ENCODE results near the gene GUCA1C.
A peak's percentile ranks its signal among the peaks of the same experiment; 100 is the strongest.

Gene GUCA1C

DNA sequence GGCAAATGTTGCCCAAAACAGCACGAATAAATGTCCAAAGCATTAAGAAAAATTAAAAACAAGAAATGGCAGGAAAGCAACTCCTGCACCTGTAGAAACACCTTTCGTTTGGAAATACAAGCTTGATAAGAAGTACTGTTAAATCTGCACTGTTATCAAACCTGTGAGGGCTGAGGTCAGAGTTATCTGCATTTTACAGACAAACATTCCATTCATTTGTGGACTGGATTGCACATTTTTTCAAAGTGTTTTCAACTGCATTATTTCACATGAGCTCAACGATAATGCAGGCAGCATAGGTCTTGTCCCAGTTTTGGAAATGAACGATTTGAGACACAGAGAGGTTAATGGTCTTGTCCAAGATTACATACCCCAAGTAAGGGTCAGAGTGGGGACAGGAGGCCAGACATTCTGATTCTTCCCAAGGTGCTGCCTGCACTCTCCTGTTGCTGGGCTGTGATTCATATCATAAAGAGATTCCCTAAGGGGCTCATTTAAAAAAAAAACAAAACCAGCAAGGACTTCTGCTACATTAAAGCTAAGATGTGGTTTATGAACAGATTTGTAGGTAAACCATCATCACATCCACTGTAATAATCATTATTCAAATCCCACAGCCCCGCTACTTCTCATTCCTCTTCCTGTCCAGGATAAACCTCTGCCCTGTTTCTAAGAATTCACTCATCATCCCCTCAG is 13.0 kb downstream of the GUCA1C start:
- no peak for FAIRE-seq
- no peak for DNase-seq (ENCODE audit: insufficient read length, low spot score)

DNA sequence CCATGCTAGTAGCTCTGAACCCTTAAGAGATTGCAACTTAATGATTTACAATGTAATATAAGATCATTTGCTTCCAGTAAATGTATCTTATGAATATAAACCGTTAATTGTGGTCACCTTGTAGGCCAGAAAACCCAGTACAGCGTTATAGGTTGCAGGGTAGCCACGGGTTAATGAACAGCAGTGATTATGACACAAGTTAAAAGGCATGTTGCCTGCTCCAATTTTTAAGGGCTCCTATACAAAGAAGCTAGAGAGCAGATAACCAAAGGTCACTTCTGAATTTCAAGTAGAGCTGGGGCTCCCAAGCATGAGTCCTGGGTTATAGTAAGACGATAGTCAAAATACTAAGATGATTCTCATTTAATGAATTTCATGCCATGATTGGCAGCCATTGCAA is 13.5 kb downstream of the GUCA1C start:
- no peak for TF ChIP-seq POLR2A (IDR thresholded peaks at IDR 0.05; ENCODE audit: low read depth, low read length)
- no peak for FAIRE-seq
- no peak for DNase-seq (ENCODE audit: insufficient read length, low spot score)

More for the DNA sequence above, 13.0 kb downstream of the GUCA1C start:
- no peak for TF ChIP-seq POLR2A (IDR thresholded peaks at IDR 0.05; ENCODE audit: low read depth, low read length)

DNA sequence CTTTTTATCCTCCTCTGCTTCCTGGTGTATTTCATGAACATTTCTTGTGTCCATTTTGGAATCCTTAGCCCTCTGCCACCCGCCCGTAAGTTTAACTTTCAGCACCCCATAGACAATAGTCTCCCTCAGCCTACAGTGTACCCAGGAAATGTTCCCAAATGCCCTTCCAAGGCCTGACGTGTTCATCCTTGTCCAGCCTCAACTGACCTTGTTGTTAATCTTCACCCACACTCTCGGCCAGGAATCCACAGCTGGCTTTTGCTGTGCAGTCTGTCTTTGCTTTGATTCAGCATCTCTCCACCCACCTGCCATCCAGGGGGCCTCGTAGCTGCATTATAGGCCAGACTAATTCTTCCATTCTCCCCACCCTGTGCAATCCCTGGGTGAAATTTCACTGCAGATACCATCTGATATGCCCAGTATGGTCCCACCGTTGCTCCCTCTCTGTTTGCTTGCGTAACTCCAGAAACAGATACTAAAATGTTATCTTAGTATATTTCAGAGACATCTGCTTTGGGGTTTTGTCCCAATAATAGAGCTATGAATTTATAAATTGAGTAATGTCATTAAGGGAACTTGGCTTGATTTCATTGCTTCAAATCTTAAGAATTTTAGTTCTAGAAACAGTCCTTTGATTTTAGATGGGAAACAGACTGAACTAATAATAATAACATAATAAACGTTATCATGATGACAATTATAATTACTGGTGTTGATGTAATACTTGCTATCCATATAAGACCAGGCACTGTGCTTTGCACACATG is 16.6 kb downstream of the GUCA1C start:
- TF ChIP-seq POLR2A (IDR thresholded peaks at IDR 0.05; ENCODE audit: low read depth, low read length) = no peak
- DNase-seq (ENCODE audit: insufficient read length, low spot score) = no peak
- FAIRE-seq = no peak

DNA sequence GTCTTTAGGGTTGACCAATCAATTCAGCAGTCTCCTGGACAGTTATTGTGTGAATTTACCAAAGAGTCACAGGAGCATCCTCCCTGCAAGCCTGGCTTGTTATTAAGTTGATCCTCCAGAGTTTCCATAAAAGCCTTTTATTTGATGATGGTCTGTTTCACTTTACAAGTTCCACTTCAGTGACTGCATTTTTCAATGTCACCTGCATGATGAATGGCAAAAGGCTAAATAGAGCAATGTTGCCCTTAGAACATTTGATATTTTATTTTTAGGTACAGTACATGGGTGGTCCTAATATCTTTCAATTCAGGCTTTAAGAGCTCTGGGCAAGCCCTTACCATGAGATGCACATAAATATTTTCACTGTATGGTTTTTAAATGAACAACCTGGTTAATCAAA is 22.6 kb downstream of the GUCA1C start:
- FAIRE-seq (no peak), DNase-seq (ENCODE audit: insufficient read length, low spot score) (no peak)
- no peak for TF ChIP-seq POLR2A (IDR thresholded peaks at IDR 0.05; ENCODE audit: low read depth, low read length)

DNA sequence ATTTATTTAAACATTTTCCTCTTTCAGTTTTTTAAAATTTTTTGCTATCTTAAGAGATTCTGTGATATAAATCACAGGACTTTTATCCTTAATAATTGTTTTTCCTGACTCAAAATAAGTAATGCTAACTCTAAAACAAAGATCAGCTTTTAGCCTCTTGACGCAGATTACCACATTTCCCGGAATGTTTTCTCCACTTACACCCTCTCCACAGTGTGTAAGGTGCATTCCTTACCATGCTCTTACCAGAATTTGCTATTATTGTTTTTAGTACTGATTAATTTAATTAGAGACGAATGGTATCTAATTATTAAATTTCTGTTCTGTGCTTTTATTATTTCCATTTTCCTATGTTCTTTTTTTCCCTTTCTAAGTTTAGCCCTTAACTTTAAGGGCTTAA is 34.8 kb downstream of the GUCA1C start:
- FAIRE-seq (no peak), DNase-seq (ENCODE audit: insufficient read length, low spot score) (no peak)
- TF ChIP-seq POLR2A (IDR thresholded peaks at IDR 0.05; ENCODE audit: low read depth, low read length) = no peak

DNA sequence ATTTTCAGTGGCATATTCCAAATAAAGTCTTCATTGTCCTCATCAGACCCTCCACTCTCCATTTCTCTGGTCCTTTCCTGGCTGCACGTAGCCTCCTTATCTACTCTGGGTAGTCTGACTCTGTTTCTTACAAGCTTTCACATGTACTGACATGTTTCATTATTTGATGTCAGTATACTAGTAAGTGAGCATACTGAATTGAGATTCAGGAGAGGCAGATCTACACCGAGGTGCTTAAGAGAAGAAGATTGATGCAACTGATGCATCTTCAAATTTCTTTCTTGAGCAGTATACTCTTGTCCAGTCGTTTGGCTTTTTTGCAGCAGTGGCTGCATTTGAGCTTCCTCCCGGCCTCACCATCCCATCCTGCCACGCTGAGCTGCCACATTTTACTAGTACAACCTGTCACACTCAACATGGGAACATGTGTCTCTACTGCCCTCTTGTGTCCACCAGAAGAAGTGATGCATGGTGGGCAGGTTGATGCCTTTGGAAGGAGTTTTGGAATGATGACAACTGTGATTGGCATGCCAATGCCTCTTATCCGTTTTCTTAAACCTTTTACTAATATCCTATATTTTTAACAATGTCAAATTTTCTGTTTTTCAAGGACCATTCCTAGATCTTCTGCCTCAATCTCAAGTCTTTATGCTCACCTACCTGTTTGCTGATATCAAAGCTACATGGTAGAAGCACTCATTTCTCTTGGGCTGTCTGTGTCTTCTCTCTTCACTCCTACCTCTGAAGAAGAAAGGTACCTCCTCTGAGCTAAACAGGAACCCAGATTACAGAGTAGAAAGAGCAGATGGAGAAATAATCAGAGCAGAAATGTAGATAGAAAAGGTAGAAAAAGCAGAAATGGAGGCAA is 38.7 kb downstream of the GUCA1C start:
- FAIRE-seq = peak; percentile 92
- peak; percentile 49 for DNase-seq (ENCODE audit: insufficient read length, low spot score)
- TF ChIP-seq POLR2A (IDR thresholded peaks at IDR 0.05; ENCODE audit: low read depth, low read length) = no peak

DNA sequence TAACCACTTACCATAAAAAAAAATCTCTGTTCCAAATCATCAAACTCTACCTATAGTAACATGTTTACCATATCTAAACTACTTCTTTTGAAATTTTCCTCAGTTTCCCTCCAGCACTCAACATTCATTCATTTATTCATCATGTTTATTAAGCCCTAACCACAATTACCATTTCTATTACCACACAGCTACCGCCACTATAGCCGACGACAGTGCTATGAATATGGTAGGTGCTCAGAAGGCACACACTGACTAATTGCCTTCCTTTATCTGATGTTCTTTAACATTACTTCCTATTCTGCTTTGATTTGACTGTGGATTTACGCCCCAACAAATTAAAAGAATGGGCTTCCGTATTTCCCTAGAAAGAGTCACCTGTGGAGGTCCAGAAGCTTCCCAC is 43.9 kb downstream of the GUCA1C start:
- DNase-seq (ENCODE audit: insufficient read length, low spot score) (no peak), FAIRE-seq (no peak)
- TF ChIP-seq POLR2A (IDR thresholded peaks at IDR 0.05; ENCODE audit: low read depth, low read length) = no peak

DNA sequence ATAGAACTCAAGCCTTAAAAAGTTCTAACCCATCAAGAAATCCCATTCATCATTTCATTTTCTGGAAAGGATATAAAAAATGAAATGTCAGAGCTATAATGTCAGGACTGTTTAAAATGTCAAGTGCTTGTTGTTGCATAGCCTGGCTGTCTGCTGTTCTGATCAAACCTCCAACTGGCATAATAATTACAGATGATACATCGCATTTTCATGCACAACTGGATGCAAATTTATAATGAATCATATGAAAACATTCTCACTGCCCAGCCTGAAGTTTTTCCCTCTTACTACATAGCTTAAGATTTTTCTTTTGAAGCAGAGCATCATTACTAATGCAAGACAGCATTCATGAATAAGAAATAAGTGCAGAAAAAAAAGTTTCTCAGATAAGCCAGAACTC is 46.5 kb downstream of the GUCA1C start:
- FAIRE-seq (no peak), DNase-seq (ENCODE audit: insufficient read length, low spot score) (no peak)
- TF ChIP-seq POLR2A (IDR thresholded peaks at IDR 0.05; ENCODE audit: low read depth, low read length) = no peak

DNA sequence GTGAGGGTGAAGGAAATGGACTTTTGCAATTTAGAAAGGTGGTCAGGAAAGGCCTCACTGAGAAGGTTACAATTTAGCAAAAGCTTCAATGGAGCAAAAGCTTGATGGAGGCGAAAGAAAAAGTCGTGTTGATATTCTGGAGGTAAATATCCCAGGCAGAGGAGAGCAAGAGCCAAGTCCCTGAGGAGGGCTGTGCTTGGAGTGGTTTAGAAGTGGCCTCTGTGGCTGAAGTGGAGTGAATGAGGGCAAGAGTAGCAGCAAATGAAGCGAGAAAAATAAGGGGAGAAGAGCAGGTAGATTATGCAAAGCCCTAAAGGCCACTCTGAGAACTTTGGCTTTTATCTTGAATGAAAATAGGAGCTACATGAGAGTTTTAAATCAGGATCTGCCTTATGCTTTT is 54.1 kb downstream of the GUCA1C start:
- no peak for FAIRE-seq
- TF ChIP-seq POLR2A (IDR thresholded peaks at IDR 0.05; ENCODE audit: low read depth, low read length) = no peak
- no peak for DNase-seq (ENCODE audit: insufficient read length, low spot score)

DNA sequence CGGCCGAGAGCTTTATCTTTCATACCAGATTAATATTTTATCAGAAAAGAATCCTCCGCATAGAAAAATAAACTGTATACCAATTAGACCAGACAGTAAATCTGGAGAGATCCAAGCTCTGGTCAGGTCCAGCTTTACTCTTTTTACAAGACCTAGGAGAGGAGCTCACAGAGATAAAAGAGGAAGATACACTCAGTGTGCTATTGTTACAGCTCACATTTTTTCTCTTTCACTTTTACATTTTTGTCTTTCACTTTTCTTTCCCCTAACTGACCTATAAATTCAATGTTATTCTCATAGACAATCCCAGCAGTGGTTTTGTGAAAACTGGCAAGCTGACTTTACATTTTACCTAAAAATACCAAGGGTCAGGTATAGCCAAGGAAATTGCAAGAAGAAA is 55.8 kb downstream of the GUCA1C start:
- FAIRE-seq (no peak), DNase-seq (ENCODE audit: insufficient read length, low spot score) (no peak)
- TF ChIP-seq POLR2A (IDR thresholded peaks at IDR 0.05; ENCODE audit: low read depth, low read length) = no peak

DNA sequence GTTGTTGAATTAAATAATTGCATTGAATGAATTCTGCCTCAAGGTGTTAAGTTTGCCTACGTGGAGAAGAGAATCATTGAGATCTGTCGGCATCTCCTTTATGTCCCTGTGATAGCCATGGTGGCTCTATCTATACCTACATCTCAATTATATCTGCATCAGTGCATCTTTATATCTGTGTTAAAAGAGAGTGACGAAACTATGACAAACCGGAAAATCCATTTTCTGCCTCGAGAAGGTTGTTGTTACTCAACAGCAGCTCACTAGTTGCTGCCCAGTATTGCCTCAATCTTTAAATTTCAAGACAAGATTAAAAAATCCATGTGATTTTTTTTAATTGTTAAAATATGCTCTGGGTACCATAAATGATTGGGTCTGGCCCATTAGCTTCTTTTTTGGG is 58.7 kb downstream of the GUCA1C start:
- DNase-seq (ENCODE audit: insufficient read length, low spot score) (no peak), FAIRE-seq (no peak)
- TF ChIP-seq POLR2A (IDR thresholded peaks at IDR 0.05; ENCODE audit: low read depth, low read length) = no peak

DNA sequence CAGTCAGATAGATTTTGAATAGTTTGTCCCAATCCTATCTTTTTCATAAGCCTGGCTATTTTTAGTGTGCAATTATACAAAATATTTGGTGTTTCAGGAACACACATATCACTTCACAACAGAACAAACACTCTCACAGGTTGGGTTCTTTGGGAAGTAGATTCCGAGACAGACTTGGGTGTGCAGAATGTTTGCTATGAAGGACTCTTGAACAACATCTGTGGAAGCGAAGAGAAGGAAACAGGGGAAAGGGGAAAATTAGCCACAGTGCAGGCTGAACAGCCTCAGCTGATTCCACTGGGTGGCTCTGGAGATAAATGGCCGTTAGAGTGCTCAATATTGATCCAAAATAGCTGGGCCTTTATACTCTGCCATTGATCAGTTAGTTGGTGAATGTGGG is 61.8 kb downstream of the GUCA1C start:
- FAIRE-seq = no peak
- DNase-seq (ENCODE audit: insufficient read length, low spot score) = no peak
- no peak for TF ChIP-seq POLR2A (IDR thresholded peaks at IDR 0.05; ENCODE audit: low read depth, low read length)

DNA sequence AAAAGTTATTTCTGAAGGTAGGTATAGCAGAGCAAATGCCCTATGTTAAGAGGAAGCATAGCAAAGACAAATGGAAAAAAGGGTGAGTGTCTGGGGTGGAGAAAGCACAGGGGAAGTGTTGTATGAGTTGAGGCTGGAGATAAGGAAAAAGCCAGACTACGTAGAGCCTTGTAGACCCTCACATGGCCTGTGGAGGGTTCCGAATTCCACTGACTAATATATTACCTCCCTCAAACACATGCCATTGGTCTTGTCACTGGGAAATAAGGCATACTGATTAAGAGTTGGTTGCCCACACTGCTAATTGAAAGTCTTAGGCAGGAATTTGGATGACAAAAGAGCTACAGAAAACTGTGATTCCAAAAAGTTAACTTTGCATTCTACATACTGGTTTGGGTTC is 65.9 kb downstream of the GUCA1C start:
- FAIRE-seq (no peak), DNase-seq (ENCODE audit: insufficient read length, low spot score) (no peak)
- no peak for TF ChIP-seq POLR2A (IDR thresholded peaks at IDR 0.05; ENCODE audit: low read depth, low read length)

DNA sequence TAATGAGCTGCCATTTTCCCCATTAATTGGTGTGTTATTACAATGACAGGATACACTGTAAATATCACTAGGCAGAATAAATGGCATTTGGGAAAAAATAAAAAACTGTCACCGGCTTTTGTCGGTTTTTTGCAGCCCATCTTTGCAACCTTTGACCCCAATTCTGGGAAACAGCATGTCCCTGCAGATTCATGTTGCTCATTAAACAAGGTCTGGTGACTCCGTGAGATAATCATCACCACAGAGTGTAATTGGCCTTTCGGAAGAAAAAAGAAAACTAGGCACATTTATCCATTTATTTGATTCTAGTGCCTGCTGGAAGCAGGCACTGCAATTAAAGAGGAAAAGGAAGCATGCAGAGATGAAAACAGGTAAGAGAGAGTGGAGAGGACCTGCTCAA is 66.6 kb downstream of the GUCA1C start:
- FAIRE-seq = no peak
- TF ChIP-seq POLR2A (IDR thresholded peaks at IDR 0.05; ENCODE audit: low read depth, low read length) = no peak

More for the DNA sequence above, 66.6 kb downstream of the GUCA1C start:
- no peak for DNase-seq (ENCODE audit: insufficient read length, low spot score)

All from H54 (cell line).